ENCODE results near the gene DHX58. TPM values are rescaled to one million over a fixed set of nuclear protein-coding genes. Genes with fewer than 3 reads are reported as not detected.

The DHX58 gene
- 10.2 and 10.4 TPM in 2 replicates for total RNA-seq

GRCh38 chr17:42112552-42113176, at the start of gene DHX58:
TSS of gene DHX58 (minus strand) at chr17:42112714. CDS start at chr17:42111892, 822 bp downstream.

GRCh38 chr17:42122371-42123303, 10.1 kb upstream of the DHX58 start, which contains the start of gene HSPB9:
TSS of gene HSPB9 (plus strand) at chr17:42122804. CDS start at chr17:42122851, 47 bp downstream.

GRCh38 chr17:42120770-42121769, 8.6 kb upstream of the DHX58 start, which contains the start of gene KAT2A:
TSS of gene KAT2A (minus strand) at chr17:42121367. CDS start at chr17:42121304, 63 bp downstream.

GRCh38 chr17:42097691-42098631, 14.6 kb downstream of the DHX58 start, which contains the start of gene ZNF385C:
TSS of gene ZNF385C (minus strand) at chr17:42098473. CDS start at chr17:42063056, 35,417 bp downstream.

Other genes starting within 250 kb of the DHX58 start
- 15.7 and 34.4 TPM in 2 replicates for gene KLHL11, start 247.3 kb downstream of the DHX58 start, total RNA-seq
- gene ACLY, start 193.8 kb downstream of the DHX58 start, total RNA-seq, result 180 and 217 TPM in 2 replicates
- gene ODAD4, start 182.1 kb downstream of the DHX58 start, total RNA-seq, result 0.19 TPM in 1 of 2 replicates, not detected in the other
- gene CNP, start 145.9 kb downstream of the DHX58 start, total RNA-seq, result 43.5 and 59.5 TPM in 2 replicates
- gene DNAJC7, start 95.3 kb downstream of the DHX58 start, total RNA-seq, result 69.1 and 88.2 TPM in 2 replicates
- 27.0 and 31.0 TPM in 2 replicates for gene NKIRAS2, start 92.6 kb downstream of the DHX58 start, total RNA-seq
- gene C17orf113, start 62.1 kb downstream of the DHX58 start, total RNA-seq, result 0.16 and 0.25 TPM in 2 replicates
- gene ZNF385C, start 14.2 kb downstream of the DHX58 start, total RNA-seq, result not detected in 2 replicates
- 6.3 and 14.2 TPM in 2 replicates for gene KAT2A, start 8.7 kb upstream of the DHX58 start, total RNA-seq
- gene HSPB9, start 10.1 kb upstream of the DHX58 start, total RNA-seq, result not detected in 2 replicates
- 81.1 and 94.0 TPM in 2 replicates for gene RAB5C, start 42.3 kb upstream of the DHX58 start, total RNA-seq
- under 0.01 and 0.19 TPM in 2 replicates for gene KCNH4, start 68.4 kb upstream of the DHX58 start, total RNA-seq
- not detected in 2 replicates for gene HCRT, start 72.7 kb upstream of the DHX58 start, total RNA-seq
- 11.7 and 23.6 TPM in 2 replicates for gene GHDC, start 81.8 kb upstream of the DHX58 start, total RNA-seq
- gene STAT5B, start 163.7 kb upstream of the DHX58 start, total RNA-seq, result 23.0 and 33.6 TPM in 2 replicates
- 28.2 and 36.4 TPM in 2 replicates for gene STAT5A, start 175.8 kb upstream of the DHX58 start, total RNA-seq